Endothelial cell (in vitro differentiated cells): Measurements from ENCODE around the gene MTMR11. TPM values are rescaled to one million over a fixed set of nuclear protein-coding genes. Genes with fewer than 3 reads are reported as not detected.
A peak's percentile ranks its signal among the peaks of the same experiment; 100 is the strongest.

Experiments
- DNase-seq: peaks from one replicate; pipeline ENCODE4 v3.0.0; 2021; ENCODE audit warnings: low spot score
- H3K27ac Mint-ChIP-seq: one replicate; pipeline ENCODE4 v1.8.0; 2021; ENCODE audit warnings: mixed read lengths, inconsistent platforms; ENCODE audit not compliant: unreplicated experiment
- H3K27me3 Mint-ChIP-seq: one replicate; pipeline ENCODE4 v1.8.0; 2021; ENCODE audit warnings: mild to moderate bottlenecking, moderate library complexity, mixed read lengths, inconsistent platforms; ENCODE audit not compliant: unreplicated experiment
- H3K36me3 Mint-ChIP-seq: one replicate; pipeline ENCODE4 v1.8.0; 2021; ENCODE audit warnings: mild to moderate bottlenecking, low read depth, mixed read lengths, inconsistent platforms; ENCODE audit not compliant: unreplicated experiment
- H3K4me1 Mint-ChIP-seq: one replicate; pipeline ENCODE4 v1.8.0; 2021; ENCODE audit warnings: mild to moderate bottlenecking, mixed read lengths, inconsistent platforms; ENCODE audit not compliant: unreplicated experiment
- H3K4me3 Mint-ChIP-seq: one replicate; pipeline ENCODE4 v1.8.0; 2021; ENCODE audit warnings: mild to moderate bottlenecking, mixed read lengths, inconsistent platforms; ENCODE audit not compliant: unreplicated experiment
- H3K9me3 Mint-ChIP-seq: one replicate; pipeline ENCODE4 v1.8.0; 2021; ENCODE audit warnings: mixed read lengths, inconsistent platforms; ENCODE audit not compliant: unreplicated experiment
- long read RNA-seq: library from polyadenylated mRNA; unstranded; transcript quantifications from one replicate; pipeline ENCODE4 v2.0.0, GENCODE V29; 2020; ENCODE audit not compliant: unreplicated experiment
- total RNA-seq: library from RNA; stranded (reverse); fragmentation: NEBNext Ultra II Directional; extraction: Animal tissue kit (Norgen Biotek cat#: 25700); gene quantifications from one replicate; pipeline ENCODE4 v1.2.1, GENCODE V29; 2021; ENCODE audit not compliant: unreplicated experiment
- TF ChIP-seq, protein P1 (sequence below): fragments of 200-600 bp; sonication (generic); IDR thresholded peaks from one replicate; pipeline ENCODE4 v1.5.0; 2021; ENCODE audit warnings: antibody characterized with exemption; ENCODE audit not compliant: unreplicated experiment

Gene MTMR11, protein sequence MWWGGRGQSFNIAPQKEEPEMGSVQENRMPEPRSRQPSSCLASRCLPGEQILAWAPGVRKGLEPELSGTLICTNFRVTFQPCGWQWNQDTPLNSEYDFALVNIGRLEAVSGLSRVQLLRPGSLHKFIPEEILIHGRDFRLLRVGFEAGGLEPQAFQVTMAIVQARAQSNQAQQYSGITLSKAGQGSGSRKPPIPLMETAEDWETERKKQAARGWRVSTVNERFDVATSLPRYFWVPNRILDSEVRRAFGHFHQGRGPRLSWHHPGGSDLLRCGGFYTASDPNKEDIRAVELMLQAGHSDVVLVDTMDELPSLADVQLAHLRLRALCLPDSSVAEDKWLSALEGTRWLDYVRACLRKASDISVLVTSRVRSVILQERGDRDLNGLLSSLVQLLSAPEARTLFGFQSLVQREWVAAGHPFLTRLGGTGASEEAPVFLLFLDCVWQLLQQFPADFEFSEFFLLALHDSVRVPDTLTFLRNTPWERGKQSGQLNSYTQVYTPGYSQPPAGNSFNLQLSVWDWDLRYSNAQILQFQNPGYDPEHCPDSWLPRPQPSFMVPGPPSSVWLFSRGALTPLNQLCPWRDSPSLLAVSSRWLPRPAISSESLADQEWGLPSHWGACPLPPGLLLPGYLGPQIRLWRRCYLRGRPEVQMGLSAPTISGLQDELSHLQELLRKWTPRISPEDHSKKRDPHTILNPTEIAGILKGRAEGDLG
- total RNA-seq = 10.3 TPM
- long read RNA-seq, partial matches to known transcripts = 0 of 3 reads
- long read RNA-seq, other reads (novel, unspliced or antisense) = 2 of 3 reads

DNA sequence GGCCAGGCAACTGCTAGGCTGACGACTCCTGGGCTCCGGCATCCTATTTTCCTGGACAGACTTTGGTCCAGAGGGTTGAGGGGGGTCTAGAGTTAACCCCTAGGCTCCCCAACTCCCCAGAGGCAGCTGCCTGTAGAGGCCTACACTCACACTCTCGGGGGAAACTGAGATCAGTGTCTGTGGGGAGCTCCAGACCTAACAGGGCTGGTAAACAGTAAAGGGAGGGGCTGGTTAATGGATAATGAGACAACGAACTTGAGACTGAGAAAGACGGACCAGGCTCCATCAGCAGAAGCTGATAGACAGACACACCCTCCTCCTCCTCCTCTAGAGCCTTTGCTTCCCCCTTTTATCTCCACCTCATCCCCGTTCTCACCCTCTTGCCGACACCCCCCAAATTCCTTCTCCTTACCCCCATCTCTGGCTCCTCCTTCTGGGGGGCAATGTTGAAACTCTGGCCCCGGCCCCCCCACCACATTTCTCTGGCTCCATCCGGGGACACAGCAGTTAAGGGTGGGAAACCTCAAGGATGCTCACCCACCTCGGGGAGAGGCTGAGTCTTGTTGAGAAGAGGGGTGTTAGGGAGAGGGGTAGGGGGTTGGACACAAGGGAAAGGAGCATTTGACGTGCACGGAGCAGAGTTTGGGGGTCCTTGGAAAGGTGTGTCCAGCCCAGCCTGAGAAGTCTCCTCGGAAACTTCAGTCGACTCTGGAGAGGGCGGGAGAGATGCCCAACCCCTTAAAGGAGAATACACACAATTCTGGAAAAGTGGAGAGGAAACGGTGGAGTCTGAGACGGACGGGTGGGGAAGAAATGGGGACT, at the start of gene MTMR11:
Gene MTMR11, minus strand, starts transcription at position 710 of the 822 bp plus-strand sequence. Its CDS starts 232 bp downstream, at position 478.
- Mint-ChIP-seq H3K36me3 (peaks cover 16% of the 10 kb centered on the region), H3K9me3 (no peaks in the 10 kb centered on the region), H3K27ac (peak within 1 kb of the TSS; percentile 42), H3K4me3 (peak within 1 kb of the TSS; percentile 86), H3K27me3 (peaks cover 13% of the 10 kb centered on the region), H3K4me1 (peaks cover 34% of the 10 kb centered on the region)
- DNase-seq = no peak
- TF ChIP-seq, protein P1, sequence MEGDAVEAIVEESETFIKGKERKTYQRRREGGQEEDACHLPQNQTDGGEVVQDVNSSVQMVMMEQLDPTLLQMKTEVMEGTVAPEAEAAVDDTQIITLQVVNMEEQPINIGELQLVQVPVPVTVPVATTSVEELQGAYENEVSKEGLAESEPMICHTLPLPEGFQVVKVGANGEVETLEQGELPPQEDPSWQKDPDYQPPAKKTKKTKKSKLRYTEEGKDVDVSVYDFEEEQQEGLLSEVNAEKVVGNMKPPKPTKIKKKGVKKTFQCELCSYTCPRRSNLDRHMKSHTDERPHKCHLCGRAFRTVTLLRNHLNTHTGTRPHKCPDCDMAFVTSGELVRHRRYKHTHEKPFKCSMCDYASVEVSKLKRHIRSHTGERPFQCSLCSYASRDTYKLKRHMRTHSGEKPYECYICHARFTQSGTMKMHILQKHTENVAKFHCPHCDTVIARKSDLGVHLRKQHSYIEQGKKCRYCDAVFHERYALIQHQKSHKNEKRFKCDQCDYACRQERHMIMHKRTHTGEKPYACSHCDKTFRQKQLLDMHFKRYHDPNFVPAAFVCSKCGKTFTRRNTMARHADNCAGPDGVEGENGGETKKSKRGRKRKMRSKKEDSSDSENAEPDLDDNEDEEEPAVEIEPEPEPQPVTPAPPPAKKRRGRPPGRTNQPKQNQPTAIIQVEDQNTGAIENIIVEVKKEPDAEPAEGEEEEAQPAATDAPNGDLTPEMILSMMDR = no peak

DNA sequence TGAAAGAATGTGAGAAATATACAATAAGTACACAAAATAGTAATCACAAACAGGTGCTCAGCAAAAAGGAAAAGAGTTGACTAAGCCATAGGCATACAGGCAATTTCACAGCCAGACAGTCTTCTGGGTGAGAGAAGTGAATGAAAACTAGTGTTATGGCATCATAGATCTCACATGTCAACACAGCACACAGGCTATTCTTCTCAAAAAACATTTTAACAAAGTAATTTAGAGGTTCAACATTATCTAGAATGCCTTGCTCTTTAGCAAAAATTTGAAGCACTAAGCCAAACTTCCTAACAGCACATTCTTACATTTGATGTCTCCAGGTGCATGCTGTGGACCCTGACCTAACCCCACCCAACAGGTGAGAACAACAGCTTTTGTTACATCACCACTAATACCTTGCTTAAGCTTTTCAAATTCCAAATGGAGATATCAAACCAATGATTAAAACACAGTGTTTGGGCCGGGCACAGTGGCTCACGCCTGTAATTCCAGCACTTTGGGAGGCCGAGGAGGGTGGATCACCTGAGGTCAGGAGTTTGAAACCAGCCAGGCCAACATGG, 43.4 kb upstream of the MTMR11 start:
- Mint-ChIP-seq H3K9me3 (no peaks in the 10 kb centered on the region), H3K4me1 (peaks cover 22% of the 10 kb centered on the region), H3K27me3 (peaks cover 1% of the 10 kb centered on the region), H3K27ac (no peak overlapping the region), H3K36me3 (peaks cover 10% of the 10 kb centered on the region), H3K4me3 (no peak overlapping the region)
- DNase-seq = no peak
- TF ChIP-seq, protein P1 = no peak

DNA sequence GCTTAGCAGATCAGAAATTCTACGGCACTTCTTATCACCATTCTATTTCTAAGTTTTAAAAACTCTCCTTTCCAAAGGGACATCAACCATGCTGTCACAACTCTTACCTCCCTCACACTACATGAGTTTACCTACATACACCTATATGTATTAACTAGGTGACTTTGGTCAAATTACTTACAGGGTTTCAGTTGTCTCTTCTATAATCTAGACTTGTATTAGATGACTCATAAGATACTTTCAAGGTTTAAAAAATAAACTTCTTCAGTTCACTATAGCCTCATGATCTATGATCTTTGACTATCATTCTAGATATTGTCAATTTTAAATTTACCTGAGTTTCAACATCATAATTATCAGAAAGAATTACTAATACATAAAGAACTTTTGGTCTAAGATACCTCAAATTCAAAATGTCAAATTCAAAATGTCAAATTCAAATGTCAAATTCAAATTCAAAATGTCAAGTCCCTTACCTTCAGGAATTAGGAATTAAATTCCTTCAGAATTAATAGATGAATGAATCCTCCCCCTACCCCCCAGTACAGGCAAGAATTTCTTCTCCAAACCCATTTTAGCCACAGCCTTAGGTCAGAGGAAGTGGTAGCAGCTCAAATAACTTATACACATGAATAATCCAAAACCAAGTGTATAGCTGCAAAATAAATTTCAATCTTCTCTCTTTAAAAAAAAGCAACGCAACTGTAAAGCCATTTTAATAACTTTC, 42.7 kb upstream of the MTMR11 start:
- DNase-seq = no peak
- TF ChIP-seq, protein P1 = no peak
- H3K27me3 Mint-ChIP-seq = peaks cover 1% of the 10 kb centered on the region
- peaks cover 17% of the 10 kb centered on the region for H3K4me1 Mint-ChIP-seq
- H3K9me3 Mint-ChIP-seq = no peaks in the 10 kb centered on the region
- H3K36me3 Mint-ChIP-seq = peaks cover 13% of the 10 kb centered on the region
- H3K27ac Mint-ChIP-seq = no peak overlapping the region
- H3K4me3 Mint-ChIP-seq = no peak overlapping the region

DNA sequence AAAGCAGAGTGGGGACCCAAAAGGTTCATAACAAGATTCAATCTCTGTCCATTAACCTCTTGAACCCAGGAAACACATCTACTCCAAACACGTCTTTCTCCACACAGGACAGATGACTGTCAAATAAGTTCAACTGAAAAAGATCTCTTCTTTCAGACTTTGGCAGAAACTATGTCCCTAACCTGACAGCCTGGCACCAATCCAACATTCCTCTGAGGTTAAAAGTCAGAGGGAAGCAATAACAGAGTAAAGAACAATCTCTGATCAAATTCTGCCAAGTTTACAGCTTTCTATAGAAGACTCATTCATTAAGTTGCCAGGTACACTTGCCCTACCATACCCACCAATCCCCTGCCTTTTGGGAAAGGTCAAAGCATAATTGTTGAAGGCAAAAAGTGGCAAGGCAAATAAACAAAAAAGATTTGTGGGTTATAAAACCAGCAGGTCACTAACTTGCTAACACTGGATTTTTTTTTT, 41.9 kb upstream of the MTMR11 start:
- no peak overlapping the region for H3K27ac Mint-ChIP-seq
- DNase-seq = no peak

More for the DNA sequence above, 41.9 kb upstream of the MTMR11 start:
- Mint-ChIP-seq H3K9me3 (no peaks in the 10 kb centered on the region), H3K4me1 (peaks cover 10% of the 10 kb centered on the region), H3K36me3 (peaks cover 17% of the 10 kb centered on the region), H3K4me3 (no peak overlapping the region), H3K27me3 (peaks cover 1% of the 10 kb centered on the region)
- TF ChIP-seq, protein P1 = no peak
